Fibroblast of lung (primary cell): Measurements from ENCODE around the gene TLL2. TPM values are rescaled to one million over a fixed set of nuclear protein-coding genes. Genes with fewer than 3 reads are reported as not detected.
A peak's percentile ranks its signal among the peaks of the same experiment; 100 is the strongest.

ENCODE experiments used
- DNase-seq, 2 donors: peaks; one replicate each; pipeline versions ENCODE4 v3.0.0 to v3.0.0-alpha.2; 2010; ENCODE audit warnings: low read depth in 2 of 2
- H2AFZ ChIP-seq: 2 replicates; pipeline ENCODE4 v1.5.1; 2012; ENCODE audit warnings: low read length, control low read depth, inconsistent platforms
- H3K27ac ChIP-seq: 2 replicates; pipeline ENCODE4 v1.5.1; 2011; ENCODE audit warnings: low read length, control low read depth; ENCODE audit not compliant: insufficient read depth
- H3K27me3 ChIP-seq: 2 replicates; pipeline ENCODE4 v1.5.1; 2011; ENCODE audit warnings: mild to moderate bottlenecking, low read length; ENCODE audit not compliant: control insufficient read depth, insufficient read depth
- H3K36me3 ChIP-seq: 2 replicates; pipeline ENCODE4 v1.5.1; 2011; ENCODE audit warnings: low read length; ENCODE audit not compliant: control insufficient read depth, insufficient read depth
- H3K4me1 ChIP-seq: 2 replicates; pipeline ENCODE4 v1.5.1; 2011; ENCODE audit warnings: low read length; ENCODE audit not compliant: control insufficient read depth, insufficient read depth; ENCODE audit errors: extremely low read depth
- H3K4me2 ChIP-seq: 2 replicates; pipeline ENCODE4 v1.5.1; 2011; ENCODE audit warnings: low read length, control low read depth; ENCODE audit not compliant: insufficient read depth; ENCODE audit errors: extremely low read depth
- H3K4me3 ChIP-seq, 4 experiments: fragments of 200-600 bp in 1 of 4; sonication (generic) in 1 of 4; replicated peaks in 1 of 4; 2 replicates each; pipeline ENCODE4 v1.5.1; 2011 to 2016; ENCODE audit warnings: low read length in 4 of 4, low read depth in 3 of 4, mild to moderate bottlenecking in 3 of 4, control low read depth in 2 of 4, inconsistent platforms in 1 of 4, mixed read lengths in 1 of 4; ENCODE audit not compliant: insufficient read depth in 1 of 4; ENCODE audit errors: control extremely low read depth in 1 of 4
- H3K79me2 ChIP-seq: 2 replicates; pipeline ENCODE4 v1.5.1; 2012; ENCODE audit warnings: mild to moderate bottlenecking, low read length, inconsistent platforms; ENCODE audit not compliant: control insufficient read depth, insufficient read depth
- H3K9ac ChIP-seq: 2 replicates; pipeline ENCODE4 v1.5.1; 2011; ENCODE audit warnings: mild to moderate bottlenecking, low read length, control low read depth; ENCODE audit not compliant: insufficient read depth
- H3K9me3 ChIP-seq: 2 replicates; pipeline ENCODE4 v1.5.1; 2012; ENCODE audit warnings: low read depth, low read length; ENCODE audit not compliant: control insufficient read depth, insufficient read depth
- H4K20me1 ChIP-seq: 2 replicates; pipeline ENCODE4 v1.5.1; 2011; ENCODE audit warnings: low read length; ENCODE audit not compliant: control insufficient read depth, insufficient read depth; ENCODE audit errors: extremely low read depth
- EZH2 ChIP-seq: IDR thresholded peaks from 2 replicates; pipeline ENCODE4 v1.5.1; 2012; ENCODE audit warnings: low read length, control low read depth, mild to moderate bottlenecking; ENCODE audit errors: missing control alignments
- polyA plus RNA-seq, 2 donors: library from polyadenylated mRNA; depleted of rRNA in 1 of 2; stranded (reverse) in 1 of 2; unstranded in 1 of 2; fragments of >200 nt; gene quantifications; 2 replicates each; pipeline ENCODE4 v1.2.1, GENCODE V29; 2011 to 2012; ENCODE audit warnings: missing spikeins in 1 of 2
- total RNA-seq: library from RNA; depleted of rRNA; stranded (reverse); fragments of >200 nt; gene quantifications from 2 replicates; pipeline ENCODE4 v1.2.1, GENCODE V29; 2014
- TF ChIP-seq, protein P1 (sequence below), 2 donors: IDR thresholded peaks in 1 of 2; conservative IDR thresholded peaks in 1 of 2; 1 replicate in 1 of 2; 2 replicates in 1 of 2; pipeline ENCODE4 v1.5.1; 2011 to 2012; ENCODE audit warnings: low read length in 2 of 2, control low read depth in 1 of 2, inconsistent platforms in 1 of 2, low read depth in 1 of 2, mild to moderate bottlenecking in 1 of 2

TLL2 gene
- total and polyA plus RNA-seq, 2 donors (not counting 1 experiment from before 2014, with no cell fraction given): 0.05 to 0.17 TPM

DNA sequence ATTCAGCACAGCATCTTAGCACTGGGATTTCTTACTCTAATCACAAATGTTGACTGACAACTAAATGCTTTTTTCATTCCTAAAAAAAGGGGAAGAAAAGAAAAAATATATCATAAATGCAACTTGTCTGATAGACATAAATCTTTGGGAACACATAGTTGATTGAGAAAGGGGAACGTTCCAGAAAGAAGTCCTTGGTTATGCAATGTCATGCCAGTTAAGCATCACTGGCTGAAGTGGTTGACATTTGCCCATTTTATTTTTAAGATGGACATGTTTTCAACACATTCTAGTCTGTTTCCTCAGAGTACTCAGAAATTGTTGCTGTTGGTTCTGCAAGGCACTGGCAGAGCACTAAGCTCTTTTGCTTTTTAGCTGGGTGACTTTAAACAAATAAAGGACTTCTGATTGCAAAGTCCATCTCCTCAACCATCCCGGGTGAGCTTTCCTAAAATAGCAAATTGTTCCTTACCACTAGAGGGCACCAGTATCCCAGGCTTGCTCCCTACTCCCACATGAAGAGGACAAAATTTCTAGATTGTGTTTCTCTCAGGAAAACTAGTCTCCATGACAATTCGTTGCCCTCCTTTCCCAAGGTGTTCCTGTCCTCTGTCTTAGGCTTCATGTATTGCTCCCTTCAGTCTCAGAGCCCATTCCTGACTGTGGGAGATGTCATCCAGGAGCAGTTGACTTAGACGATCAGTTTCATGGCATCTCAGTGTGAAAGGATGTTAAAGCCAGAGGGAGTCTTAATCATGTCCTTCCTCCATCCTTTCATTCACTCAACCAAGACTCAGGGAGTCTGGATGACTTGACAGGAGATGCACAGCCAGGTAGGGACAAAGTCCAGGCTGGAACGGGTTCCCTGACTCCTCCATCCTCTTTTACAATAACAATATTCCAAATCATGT lies 178.9 kb downstream of the TLL2 start:
- DNase-seq: peak; percentile 14 to 55
- TF ChIP-seq, protein P1, sequence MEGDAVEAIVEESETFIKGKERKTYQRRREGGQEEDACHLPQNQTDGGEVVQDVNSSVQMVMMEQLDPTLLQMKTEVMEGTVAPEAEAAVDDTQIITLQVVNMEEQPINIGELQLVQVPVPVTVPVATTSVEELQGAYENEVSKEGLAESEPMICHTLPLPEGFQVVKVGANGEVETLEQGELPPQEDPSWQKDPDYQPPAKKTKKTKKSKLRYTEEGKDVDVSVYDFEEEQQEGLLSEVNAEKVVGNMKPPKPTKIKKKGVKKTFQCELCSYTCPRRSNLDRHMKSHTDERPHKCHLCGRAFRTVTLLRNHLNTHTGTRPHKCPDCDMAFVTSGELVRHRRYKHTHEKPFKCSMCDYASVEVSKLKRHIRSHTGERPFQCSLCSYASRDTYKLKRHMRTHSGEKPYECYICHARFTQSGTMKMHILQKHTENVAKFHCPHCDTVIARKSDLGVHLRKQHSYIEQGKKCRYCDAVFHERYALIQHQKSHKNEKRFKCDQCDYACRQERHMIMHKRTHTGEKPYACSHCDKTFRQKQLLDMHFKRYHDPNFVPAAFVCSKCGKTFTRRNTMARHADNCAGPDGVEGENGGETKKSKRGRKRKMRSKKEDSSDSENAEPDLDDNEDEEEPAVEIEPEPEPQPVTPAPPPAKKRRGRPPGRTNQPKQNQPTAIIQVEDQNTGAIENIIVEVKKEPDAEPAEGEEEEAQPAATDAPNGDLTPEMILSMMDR (conservative IDR thresholded peaks at IDR 0.05 in 1 of 2, IDR thresholded peaks at IDR 0.05 in 1 of 2; ENCODE audit: low read depth in 1 of 2, low read length in 2 of 2): peak; percentile 70 to 89
- no peak for TF ChIP-seq EZH2
- no peaks in the 10 kb centered on the region for H3K79me2 ChIP-seq

DNA sequence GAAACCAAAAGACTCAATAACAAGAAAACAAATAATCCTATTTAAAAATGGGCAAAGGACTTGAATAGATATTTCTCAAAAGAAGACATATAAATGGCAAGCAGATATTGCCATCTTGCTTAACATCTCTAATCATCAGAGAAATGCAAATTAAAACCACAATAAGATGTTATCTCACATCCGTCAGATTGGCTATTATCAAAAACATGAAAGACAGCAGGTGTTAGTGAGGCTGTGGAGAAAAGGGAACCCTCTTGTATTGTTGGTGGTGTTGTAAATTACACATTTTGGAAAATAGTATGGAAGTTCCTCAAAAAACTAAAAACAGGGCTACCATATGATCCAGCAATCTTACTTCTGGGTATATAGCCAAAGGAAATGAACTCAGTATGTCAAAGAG lies 180.6 kb downstream of the TLL2 start:
- Histone ChIP-seq H4K20me1 (no peaks in the 10 kb centered on the region), H3K36me3 (no peaks in the 10 kb centered on the region), H2AFZ (no peak overlapping the region), H3K79me2 (no peaks in the 10 kb centered on the region), H3K27ac (no peak overlapping the region), H3K4me2 (no peak overlapping the region), H3K9ac (no peak overlapping the region), H3K9me3 (no peaks in the 10 kb centered on the region), H3K4me1 (no peaks in the 10 kb centered on the region), H3K4me3 (no peak overlapping the region), H3K27me3 (no peaks in the 10 kb centered on the region)
- DNase-seq: no peak
- TF ChIP-seq, protein P1 (conservative IDR thresholded peaks at IDR 0.05 in 1 of 2, IDR thresholded peaks at IDR 0.05 in 1 of 2; ENCODE audit: low read depth in 1 of 2, low read length in 2 of 2): no peak
- TF ChIP-seq EZH2: no peak

More for the DNA sequence above, 178.9 kb downstream of the TLL2 start:
- H3K27ac ChIP-seq: no peak overlapping the region
- no peaks in the 10 kb centered on the region for H3K36me3 ChIP-seq
- H3K4me3 ChIP-seq: no peak overlapping the region
- H3K4me1 ChIP-seq: no peaks in the 10 kb centered on the region
- no peak overlapping the region for H3K4me2 ChIP-seq
- no peak overlapping the region for H2AFZ ChIP-seq
- no peak overlapping the region for H3K9ac ChIP-seq
- H3K9me3 ChIP-seq: no peaks in the 10 kb centered on the region
- H4K20me1 ChIP-seq: no peaks in the 10 kb centered on the region
- H3K27me3 ChIP-seq: no peaks in the 10 kb centered on the region

GRCh38 chr10:96327462-96327861 lies 186.3 kb downstream of the TLL2 start:
- H4K20me1 ChIP-seq: no peaks in the 10 kb centered on the region
- TF ChIP-seq, protein P1 (conservative IDR thresholded peaks at IDR 0.05 in 1 of 2, IDR thresholded peaks at IDR 0.05 in 1 of 2; ENCODE audit: low read depth in 1 of 2, low read length in 2 of 2): no peak
- TF ChIP-seq EZH2: no peak
- H2AFZ ChIP-seq: no peak overlapping the region
- H3K9ac ChIP-seq: no peak overlapping the region
- no peak for DNase-seq
- H3K4me1 ChIP-seq: no peaks in the 10 kb centered on the region
- no peaks in the 10 kb centered on the region for H3K36me3 ChIP-seq
- no peak overlapping the region for H3K4me3 ChIP-seq
- no peaks in the 10 kb centered on the region for H3K9me3 ChIP-seq
- H3K27ac ChIP-seq: no peak overlapping the region
- H3K79me2 ChIP-seq: no peaks in the 10 kb centered on the region
- no peaks in the 10 kb centered on the region for H3K27me3 ChIP-seq
- no peak overlapping the region for H3K4me2 ChIP-seq
